SKM-1 treated with dmso at 0.1 percent for 144 hours (cell line): ENCODE measurements around the gene NTMT1.
"Not testable (repeated sequence)": the region's sequence is repeated elsewhere in the genome, so short reads cannot be mapped to it uniquely, and the experiment has no call there.

Source experiments
- DNase-seq: peaks from one replicate; lab custom pipeline; 2025; ENCODE audit not compliant: unreplicated experiment; lab: John Stamatoyannopoulos, UW

NTMT1 gene

DNA sequence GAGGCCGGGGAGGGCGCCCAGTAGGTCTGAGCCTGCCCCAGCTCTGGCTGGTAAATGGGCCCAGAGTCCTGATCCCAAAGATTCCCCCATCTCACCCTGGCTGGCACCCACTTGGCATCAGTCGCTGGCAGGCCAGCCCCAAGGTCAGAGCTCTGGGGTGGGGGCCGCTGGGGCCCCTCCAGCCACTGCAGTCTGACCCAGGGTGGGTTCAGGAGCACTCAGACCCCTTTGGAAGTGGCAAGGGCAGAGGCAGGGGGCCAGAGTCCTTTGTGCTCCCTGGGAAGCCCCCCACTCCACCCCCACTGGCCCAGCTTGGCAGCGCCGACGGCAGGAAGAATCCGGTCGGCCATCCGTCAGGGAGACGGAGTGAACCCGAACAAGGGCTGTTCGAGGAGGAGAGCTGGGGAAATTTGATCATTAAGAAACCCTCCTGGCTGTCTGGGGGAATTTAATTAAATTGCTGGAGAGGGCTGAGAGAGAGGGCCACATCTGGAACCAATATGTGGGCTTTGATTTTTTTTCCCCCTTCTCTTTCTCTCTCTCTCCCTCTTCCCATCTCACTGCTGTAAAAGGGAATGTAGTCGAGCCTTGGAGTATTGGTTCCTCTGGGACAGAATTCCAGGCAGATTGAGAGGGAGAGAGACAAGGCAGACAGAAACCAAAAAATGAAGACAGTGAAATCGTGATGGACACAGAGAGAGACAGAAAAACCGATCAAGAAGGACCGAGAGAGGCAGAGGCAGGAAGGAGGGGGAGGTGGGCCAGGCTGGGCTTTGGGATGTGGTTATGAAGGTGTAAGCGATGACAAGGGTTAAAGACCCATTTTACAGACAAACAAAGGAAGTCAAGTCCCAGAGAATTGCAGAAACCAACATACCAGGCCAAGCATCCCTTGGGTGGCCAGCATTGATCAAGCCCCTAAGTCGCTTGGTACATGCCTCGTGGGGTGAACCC lies 24.0 kb downstream of the NTMT1 start:
- no peak for DNase-seq

DNA sequence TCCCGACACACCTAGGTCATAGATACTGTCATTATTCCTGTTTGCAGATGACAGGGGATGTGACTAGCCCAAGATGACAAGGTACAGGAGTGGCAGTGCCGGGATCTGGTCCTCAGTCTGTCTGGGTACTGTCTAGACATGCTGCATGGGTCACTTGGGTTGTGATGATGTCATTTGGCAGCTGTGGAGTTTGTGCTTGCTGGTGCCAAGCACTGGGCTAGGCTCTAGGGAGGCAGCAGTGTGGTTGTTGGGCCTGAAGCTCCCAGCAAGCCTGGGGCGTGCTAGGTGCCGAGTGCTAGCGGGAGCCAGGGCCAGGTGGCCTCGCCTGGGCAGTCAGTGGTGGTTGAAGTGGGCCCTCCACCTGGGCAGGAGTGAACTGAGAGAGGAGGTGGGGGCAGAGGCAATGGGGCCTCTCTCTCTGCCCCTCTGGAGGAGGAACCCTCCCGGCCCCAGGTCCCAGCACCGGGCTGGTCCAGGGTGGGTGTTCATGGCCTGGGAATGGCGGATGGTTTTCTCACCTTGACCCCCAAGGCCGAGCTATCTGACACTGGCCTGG lies 24.8 kb downstream of the NTMT1 start:
- DNase-seq, result no peak

DNA sequence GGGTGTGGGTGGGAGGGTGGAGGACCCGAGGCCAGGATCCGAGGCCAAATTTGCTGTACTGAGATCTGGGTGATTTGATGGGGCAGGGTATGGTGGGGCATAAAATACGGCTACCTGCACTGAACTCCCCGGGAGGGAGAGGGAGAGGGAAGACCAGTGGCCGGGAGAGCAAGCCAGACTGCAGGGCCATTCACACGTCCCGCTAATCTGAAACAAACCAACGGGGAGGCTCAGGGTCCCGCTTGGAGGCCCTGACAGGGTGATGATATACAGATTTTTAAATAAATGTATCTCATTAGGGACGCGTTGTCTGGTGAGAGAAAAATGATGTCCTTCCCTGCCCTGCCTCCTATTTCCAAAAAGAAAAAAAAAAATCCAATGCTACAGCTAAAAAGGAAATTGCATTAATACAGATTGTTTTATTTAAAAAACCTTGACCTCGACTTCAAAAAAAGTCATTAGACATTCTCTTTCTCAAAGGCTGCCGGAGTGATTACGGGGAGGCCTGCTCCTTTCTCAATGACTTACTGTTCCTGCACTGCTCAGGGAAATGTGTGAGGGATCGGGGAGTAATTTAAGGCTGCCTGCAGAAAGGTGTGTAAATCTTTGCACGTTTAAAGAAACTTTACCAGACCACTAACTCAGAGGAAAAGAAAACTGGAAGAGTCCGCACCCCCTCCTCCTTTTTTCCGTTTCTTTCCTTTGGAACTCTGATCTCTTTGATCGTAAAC lies 28.0 kb downstream of the NTMT1 start:
- DNase-seq, result no peak

DNA sequence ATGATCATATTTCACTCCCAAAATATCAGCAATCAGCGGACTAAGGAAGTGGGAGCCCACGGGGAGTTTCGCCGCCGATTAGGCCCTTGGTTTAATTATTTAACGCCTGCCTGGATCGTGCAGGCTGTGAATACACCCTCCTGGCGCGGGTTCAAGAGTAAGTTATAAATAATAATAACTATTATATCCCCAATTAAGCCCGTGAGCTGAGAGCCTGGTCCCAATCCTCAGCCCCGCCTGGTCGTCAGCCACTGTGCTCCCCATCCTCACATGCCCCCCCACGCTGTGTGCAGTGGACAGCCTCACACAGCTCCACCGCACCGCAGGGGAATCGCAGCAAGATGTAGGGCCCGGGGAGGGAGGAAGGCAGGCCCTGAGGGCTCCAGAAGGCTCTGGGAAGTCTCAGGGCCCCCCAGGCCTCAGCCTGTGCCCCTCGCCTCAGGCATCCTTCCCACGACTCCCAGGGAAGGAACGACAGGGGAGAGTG lies 28.6 kb downstream of the NTMT1 start:
- DNase-seq, result no peak

- no peak for DNase-seq
These were observed 29.2 kb downstream of the NTMT1 start for GRCh38 chr9:129655154-129655553.

DNA sequence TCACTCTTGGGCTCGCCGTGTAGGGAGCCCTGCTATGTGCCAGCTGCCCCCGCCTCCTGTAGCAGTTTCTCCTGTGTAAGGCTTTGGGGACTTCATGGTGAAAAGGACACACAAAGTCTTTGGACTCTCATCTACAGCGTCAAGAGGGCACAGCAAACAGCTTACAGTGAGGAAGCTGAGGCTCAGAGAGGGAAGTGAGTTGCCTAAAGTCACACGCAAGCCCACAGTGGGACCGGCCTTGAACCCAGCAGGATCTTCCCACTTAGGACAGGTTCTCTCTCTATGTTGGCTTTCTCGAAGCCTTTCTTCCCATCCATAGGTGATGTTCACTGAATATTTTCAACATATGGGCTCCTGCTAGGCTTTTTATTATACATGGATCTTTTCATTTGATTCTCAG lies 29.7 kb downstream of the NTMT1 start:
- no peak for DNase-seq

DNA sequence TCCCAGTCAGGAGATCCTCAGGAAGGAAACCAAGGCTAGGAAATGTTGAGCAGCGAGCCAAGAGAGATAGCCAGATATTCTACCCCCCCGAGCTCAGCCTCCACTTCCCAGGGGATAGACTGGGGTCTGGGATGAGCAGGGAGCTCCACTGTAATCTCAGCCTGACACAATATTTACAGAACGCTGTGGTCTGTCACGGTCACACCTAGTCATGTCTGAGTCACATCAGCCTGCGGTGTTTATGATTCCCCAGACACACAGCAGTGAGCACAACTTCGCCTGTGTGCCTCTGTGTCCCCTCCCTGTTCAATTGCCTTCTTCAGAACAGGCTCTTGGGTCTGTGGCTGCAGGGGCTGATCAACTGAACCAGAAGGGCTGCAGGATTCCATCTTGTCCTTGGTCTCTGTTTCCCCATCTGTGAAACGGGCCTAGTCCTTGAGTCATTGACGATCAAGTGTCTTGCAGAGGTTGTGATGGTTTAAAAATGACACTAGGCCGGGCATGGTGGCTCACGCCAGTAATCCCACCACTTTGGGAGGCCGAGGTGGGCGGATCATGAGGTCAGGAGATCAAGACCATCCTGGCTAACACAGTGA lies 30.9 kb downstream of the NTMT1 start:
- DNase-seq, result no peak

DNA sequence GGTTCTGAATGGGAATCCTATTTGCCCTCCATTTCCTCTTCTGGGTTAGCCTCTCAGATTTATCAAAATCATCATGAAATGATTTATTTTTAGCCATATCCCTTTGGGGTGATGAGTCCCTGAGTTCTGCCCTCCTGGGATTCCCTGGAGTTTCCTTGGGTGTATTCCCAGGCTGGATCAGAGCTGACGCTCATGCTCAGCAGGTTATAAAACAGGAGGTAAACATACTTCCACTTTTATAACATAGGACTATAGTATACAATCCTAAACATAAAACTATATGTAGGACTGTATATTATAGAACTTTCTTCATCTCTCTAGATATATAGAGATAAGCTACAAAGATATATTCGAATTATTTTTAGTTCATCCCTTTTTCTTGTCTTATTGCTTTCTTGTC lies 35.1 kb downstream of the NTMT1 start:
- DNase-seq, result no peak

- not testable (repeated sequence) for DNase-seq
These were observed 36.3 kb downstream of the NTMT1 start for GRCh38 chr9:129662239-129662638.

DNA sequence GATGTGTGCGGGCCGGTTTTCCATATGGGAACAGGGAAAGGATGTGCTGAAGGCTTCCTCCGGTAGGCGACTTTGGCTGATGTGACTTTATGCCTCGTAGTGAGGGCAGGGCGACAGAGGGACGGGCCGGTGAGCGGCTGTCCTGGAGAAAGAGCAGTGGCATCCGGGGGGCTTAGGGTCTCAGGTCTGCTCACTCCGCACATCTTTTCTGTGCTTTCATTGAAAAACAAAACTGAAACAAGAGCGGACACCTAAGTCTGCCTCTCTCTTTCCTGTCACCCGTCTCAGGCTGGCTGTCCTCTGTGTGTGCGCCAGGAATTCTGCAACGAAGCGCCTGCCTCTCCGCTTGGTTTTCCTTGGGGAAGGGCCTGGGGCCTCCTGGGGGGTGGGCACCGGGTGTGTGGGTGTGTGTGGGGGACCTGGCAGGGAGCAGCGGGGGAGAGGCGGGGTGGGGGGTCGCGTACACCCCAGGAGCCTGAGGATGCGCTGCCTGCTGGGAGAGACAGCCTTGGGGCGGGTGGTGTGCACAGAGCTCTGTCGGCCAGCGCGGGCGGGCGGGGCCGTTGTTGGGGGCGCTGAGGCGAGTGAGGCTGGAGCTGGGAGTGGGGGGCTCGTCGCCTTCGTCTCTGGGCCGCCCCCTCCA lies 38.9 kb downstream of the NTMT1 start:
- DNase-seq, result no peak

GRCh38 chr9:129665389-129665775 lies 39.4 kb downstream of the NTMT1 start, which contains the start of gene PRRX2:
TSS of gene PRRX2 (plus strand) at chr9:129665647. CDS start at chr9:129665868, 221 bp downstream.
- DNase-seq, result no peak

DNA sequence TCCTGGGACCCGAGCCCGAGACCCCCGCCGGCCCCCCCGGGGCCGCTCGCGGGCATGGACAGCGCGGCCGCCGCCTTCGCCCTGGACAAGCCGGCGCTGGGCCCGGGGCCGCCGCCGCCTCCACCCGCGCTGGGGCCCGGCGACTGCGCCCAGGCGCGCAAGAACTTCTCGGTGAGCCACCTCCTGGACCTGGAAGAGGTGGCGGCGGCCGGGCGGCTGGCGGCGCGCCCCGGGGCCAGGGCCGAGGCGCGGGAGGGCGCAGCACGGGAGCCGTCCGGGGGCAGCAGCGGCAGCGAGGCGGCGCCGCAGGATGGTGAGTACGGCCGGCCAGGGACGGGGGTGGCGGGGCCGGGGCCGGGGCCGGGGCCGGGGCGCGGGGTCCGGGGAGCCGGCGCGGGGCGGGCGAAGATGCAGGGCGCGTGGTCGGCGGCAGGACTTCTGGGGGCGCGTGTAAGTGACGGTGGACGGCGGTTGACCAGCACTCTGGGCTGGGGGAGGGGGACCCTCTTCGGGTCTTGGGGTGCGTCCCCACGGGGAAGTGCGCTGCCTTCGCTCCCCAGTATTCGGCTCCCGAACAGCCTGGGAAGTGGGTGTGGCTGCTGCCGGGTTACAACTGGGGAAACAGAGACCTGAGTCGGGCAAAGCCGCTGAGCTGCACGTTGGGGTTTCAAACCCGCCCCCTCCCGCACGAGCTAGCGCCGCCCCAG lies 40.0 kb downstream of the NTMT1 start:
- DNase-seq, result no peak

DNA sequence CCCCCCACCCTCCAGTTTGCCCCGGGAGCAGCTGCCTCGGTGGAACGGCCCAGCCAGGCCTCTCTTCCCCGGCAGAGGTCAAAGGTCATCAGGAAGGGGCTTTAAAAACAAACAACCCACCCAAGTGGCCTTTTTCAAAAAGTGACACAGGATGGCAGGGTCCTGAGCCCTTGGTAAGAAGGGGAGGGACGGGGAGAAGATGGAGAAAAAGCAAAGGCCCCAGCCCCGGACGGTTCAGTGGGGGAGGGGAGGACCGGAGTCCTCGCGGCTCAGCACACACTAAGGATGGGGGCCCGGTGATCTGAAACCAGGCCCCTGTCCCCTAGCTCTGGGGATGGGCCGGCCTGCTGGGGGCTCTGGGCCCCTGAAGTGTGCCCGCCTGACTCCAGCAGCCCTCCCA lies 40.6 kb downstream of the NTMT1 start:
- DNase-seq, result no peak

- no peak for DNase-seq
These were observed 41.4 kb downstream of the NTMT1 start for GRCh38 chr9:129667378-129667777.

DNA sequence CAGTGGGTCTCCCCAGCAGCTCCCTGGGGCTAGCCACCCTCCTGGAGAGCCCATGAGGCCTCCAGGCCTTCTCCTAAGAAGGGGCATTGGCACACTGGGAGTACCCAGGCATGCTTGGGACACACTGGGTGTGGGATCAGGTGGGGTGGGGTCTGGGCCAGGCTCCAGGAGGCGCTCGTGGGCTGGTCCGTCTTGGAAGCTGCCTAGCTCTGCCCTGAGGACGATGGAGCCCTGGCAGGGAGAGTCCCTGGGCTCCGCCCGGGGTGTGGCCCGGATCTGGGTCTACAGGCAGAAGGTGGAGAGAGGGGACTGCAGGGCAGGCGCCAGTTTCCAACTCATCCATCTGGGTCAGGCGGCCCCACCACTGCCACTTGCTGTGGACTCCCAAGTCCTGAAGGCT lies 41.9 kb downstream of the NTMT1 start:
- DNase-seq, result no peak

GRCh38 chr9:129669141-129669718 lies 43.3 kb downstream of the NTMT1 start:
- DNase-seq, result no peak

- DNase-seq, result no peak
These were observed 44.0 kb downstream of the NTMT1 start for GRCh38 chr9:129669946-129670345.

DNA sequence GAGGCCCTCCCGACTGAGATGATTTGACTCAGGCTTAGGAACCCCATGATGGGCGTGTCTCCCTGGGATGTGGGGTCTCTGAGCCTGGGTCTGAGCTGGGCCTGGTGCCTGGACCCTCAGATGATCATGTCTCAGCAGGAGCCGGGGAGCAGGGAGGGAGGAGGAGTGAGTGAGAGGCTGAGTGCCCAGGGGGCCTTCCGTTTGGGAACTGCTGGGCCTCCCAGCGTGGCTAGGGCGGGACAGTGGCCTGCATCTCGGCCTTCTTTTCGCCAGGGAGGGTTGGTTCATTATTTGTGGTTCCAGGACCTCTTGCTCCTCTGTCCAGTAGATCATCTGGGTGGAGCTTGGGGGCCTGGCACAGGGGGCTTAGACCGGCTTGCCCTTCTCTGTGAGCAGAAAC lies 45.1 kb downstream of the NTMT1 start:
- DNase-seq, result no peak

- DNase-seq, result no peak
These were observed 45.6 kb downstream of the NTMT1 start for GRCh38 chr9:129671519-129671918.

- DNase-seq, result no peak
These were observed 46.7 kb downstream of the NTMT1 start for GRCh38 chr9:129672702-129673101.
